A673 (cell line): Measurements from ENCODE around the gene DENND6B. TPM values are rescaled to one million over a fixed set of nuclear protein-coding genes. Genes with fewer than 3 reads are reported as not detected.

ENCODE experiments used
- BruUV-seq: library from RNA; stranded (reverse); fragments of 400-500 nt; replicated peaks from 2 replicates; lab custom pipeline; 2021; lab: Mats Ljungman, UMichigan
- CTCF ChIA-PET: fragments of 300-600 bp; sonication (Branson Sonifier 250); formaldehyde crosslinking; loops from one replicate; lab custom pipeline; 2022; ENCODE audit warnings: antibody characterized with exemption; lab: Charles Lee
- POLR2A ChIA-PET: fragments of 300-600 bp; sonication (Branson Sonifier 250); formaldehyde crosslinking; loops from one replicate; lab custom pipeline; 2022; ENCODE audit warnings: antibody characterized with exemption; ENCODE audit not compliant: low non-redundant PET; lab: Charles Lee
- DNase-seq: peaks from one replicate; pipeline ENCODE4 v3.0.0-alpha.2; 2015; ENCODE audit warnings: low spot score
- H3K27ac ChIP-seq: fragments of 200-600 bp; sonication (generic); 2 replicates; pipeline ENCODE4 v1.5.1; 2016; ENCODE audit warnings: mixed run types, low read depth, mild to moderate bottlenecking, mixed read lengths, antibody characterized with exemption, low read length; ENCODE audit not compliant: poor library complexity, severe bottlenecking
- H3K27me3 ChIP-seq: fragments of 200-600 bp; sonication (generic); replicated peaks from 2 replicates; pipeline ENCODE4 v1.6.1; 2017; ENCODE audit warnings: mixed run types, low read depth, mild to moderate bottlenecking, mixed read lengths, antibody characterized with exemption, low read length; ENCODE audit not compliant: insufficient read depth, poor library complexity
- H3K36me3 ChIP-seq: fragments of 200-600 bp; sonication (generic); 2 replicates; pipeline ENCODE4 v1.6.1; 2016; ENCODE audit warnings: mixed run types, mild to moderate bottlenecking, mixed read lengths, antibody characterized with exemption, low read length; ENCODE audit not compliant: insufficient read depth, poor library complexity, severe bottlenecking
- H3K4me1 ChIP-seq: fragments of 200-600 bp; sonication (generic); 2 replicates; pipeline ENCODE4 v1.6.1; 2017; ENCODE audit warnings: mixed run types, mild to moderate bottlenecking, mixed read lengths, antibody characterized with exemption, low read length; ENCODE audit not compliant: insufficient read depth, poor library complexity, severe bottlenecking
- H3K4me3 ChIP-seq: fragments of 200-600 bp; sonication (generic); 2 replicates; pipeline ENCODE4 v1.5.1; 2016; ENCODE audit warnings: low read depth, mixed run types, mild to moderate bottlenecking, mixed read lengths, low read length; ENCODE audit not compliant: poor library complexity, severe bottlenecking
- H3K9me3 ChIP-seq: fragments of 200-600 bp; sonication (generic); 2 replicates; pipeline ENCODE4 v1.6.1; 2016; ENCODE audit warnings: mixed run types, low read depth, mild to moderate bottlenecking, mixed read lengths, antibody characterized with exemption, low read length; ENCODE audit not compliant: poor library complexity, severe bottlenecking
- EZH2 ChIP-seq: fragments of 200-600 bp; sonication (generic); IDR thresholded peaks from 2 replicates; pipeline ENCODE4 v1.6.1; 2017; ENCODE audit warnings: borderline replicate concordance, low read depth, mild to moderate bottlenecking, mixed read lengths, antibody characterized with exemption, low read length; ENCODE audit not compliant: poor library complexity, severe bottlenecking
- intact Hi-C: fragments of 100-400 bp; cut with micrococcal nuclease; formaldehyde crosslinking; loops from one replicate; pipeline ENCODE4 v1.10.0; 2022; ENCODE audit not compliant: unreplicated experiment
- total RNA-seq: library from RNA; stranded (reverse); gene quantifications from 2 replicates; pipeline ENCODE4 v1.2.3, GENCODE V29; 2021
- TF ChIP-seq, protein P1 (sequence below): fragments of 300-800, 200-600 bp; sonication (generic); conservative IDR thresholded peaks from 2 replicates; pipeline ENCODE4 v1.5.1; 2017; ENCODE audit warnings: low read depth, mild to moderate bottlenecking, antibody characterized with exemption, low read length, moderate library complexity, mixed read lengths

The DENND6B gene
- total RNA-seq, 1 experiment from 2014 or later: 5.3 TPM

DNA sequence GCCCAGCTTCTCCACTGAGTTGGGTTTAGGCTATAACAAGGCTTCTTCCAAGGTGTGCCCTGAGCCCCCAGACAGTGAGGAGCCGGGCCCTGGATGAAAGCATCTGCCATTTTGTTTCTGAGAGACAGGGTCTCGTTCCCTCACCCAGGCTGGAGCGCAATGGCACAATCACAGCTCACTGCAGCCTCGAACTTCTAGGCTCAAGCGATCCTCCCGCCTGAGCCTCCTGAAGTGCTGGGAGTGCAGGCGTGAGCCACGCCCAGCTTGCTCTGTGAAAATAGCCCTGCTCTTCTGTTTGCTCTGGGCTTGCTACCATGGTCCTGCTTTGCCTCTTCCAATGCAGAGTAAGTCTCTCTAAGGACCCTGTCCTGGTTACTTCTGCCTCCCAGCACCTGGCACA is 6.7 kb downstream of the DENND6B start:
- CTCF ChIA-PET: no interaction called here
- no peak for TF ChIP-seq EZH2
- TF ChIP-seq, protein P1, sequence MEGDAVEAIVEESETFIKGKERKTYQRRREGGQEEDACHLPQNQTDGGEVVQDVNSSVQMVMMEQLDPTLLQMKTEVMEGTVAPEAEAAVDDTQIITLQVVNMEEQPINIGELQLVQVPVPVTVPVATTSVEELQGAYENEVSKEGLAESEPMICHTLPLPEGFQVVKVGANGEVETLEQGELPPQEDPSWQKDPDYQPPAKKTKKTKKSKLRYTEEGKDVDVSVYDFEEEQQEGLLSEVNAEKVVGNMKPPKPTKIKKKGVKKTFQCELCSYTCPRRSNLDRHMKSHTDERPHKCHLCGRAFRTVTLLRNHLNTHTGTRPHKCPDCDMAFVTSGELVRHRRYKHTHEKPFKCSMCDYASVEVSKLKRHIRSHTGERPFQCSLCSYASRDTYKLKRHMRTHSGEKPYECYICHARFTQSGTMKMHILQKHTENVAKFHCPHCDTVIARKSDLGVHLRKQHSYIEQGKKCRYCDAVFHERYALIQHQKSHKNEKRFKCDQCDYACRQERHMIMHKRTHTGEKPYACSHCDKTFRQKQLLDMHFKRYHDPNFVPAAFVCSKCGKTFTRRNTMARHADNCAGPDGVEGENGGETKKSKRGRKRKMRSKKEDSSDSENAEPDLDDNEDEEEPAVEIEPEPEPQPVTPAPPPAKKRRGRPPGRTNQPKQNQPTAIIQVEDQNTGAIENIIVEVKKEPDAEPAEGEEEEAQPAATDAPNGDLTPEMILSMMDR: no peak
- POLR2A ChIA-PET: no interaction called here
- no TSS peak for BruUV-seq
- intact Hi-C loops: no loop called here
- Histone ChIP-seq H3K27ac (no peak overlapping the region), H3K4me1 (no peaks in the 10 kb centered on the region), H3K9me3 (no peaks in the 10 kb centered on the region), H3K36me3 (no peaks in the 10 kb centered on the region), H3K27me3 (no peaks in the 10 kb centered on the region), H3K4me3 (no peak overlapping the region)
- DNase-seq: no peak

DNA sequence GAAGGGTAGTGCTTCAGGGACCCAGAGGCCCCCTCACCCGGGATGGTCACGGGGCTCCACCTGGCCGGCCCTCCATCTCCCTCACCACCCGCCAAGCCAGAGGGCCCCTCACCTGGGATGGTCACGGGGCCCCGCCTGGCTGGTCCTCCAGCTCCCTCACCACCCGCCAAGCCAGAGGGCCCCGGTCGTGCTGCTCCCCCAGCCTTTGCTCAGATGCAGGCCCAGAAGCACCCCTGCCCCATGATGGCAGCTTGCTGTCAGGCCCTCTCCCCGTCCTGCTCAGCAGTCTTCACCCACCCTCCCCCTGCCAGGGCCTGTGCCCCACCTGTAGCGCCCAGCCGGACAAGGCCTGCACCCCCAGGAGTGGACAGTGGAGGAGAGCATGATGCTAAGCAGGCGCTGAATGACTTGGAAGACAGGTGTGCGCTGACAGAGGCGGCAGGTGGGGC is 7.3 kb downstream of the DENND6B start:
- no peak overlapping the region for H3K27ac ChIP-seq
- BruUV-seq: no TSS peak
- no peaks in the 10 kb centered on the region for H3K27me3 ChIP-seq
- TF ChIP-seq, protein P1: no peak
- TF ChIP-seq EZH2: no peak
- DNase-seq: no peak
- H3K4me1 ChIP-seq: no peaks in the 10 kb centered on the region
- intact Hi-C loops: no loop called here
- H3K36me3 ChIP-seq: no peaks in the 10 kb centered on the region
- H3K9me3 ChIP-seq: no peaks in the 10 kb centered on the region
- CTCF ChIA-PET: no interaction called here
- POLR2A ChIA-PET: interaction anchor here (0.5 kb wide), 1 partner anchor 12 kb away, joined by 6 read pairs; the partner anchor contains the start of gene PLXNB2
- no peak overlapping the region for H3K4me3 ChIP-seq

GRCh38 chr22:50318698-50319411 is 8.0 kb downstream of the DENND6B start:
- Histone ChIP-seq H3K4me1 (no peaks in the 10 kb centered on the region), H3K9me3 (no peaks in the 10 kb centered on the region), H3K27ac (no peak overlapping the region), H3K27me3 (no peaks in the 10 kb centered on the region), H3K36me3 (no peaks in the 10 kb centered on the region), H3K4me3 (no peak overlapping the region)
- intact Hi-C loops: no loop called here
- TF ChIP-seq, protein P1: no peak
- no peak for TF ChIP-seq EZH2
- CTCF ChIA-PET: interaction anchor here (0.5 kb wide), 1 partner anchor 23 kb away, joined by 3 read pairs; no protein-coding TSS in a partner anchor
- BruUV-seq: no TSS peak
- DNase-seq: no peak
- POLR2A ChIA-PET: interaction anchor here (0.5 kb wide), 1 partner anchor 12 kb away, joined by 6 read pairs; the partner anchor contains the start of gene PLXNB2
